Mucosa of rectum (tissue), 2 donors: ENCODE results near the gene STXBP5.

ENCODE experiments used
- H3K27ac ChIP-seq, 2 donors: one replicate each; pipeline ENCODE4 v1.7.0; 2013; ENCODE audit warnings: inconsistent platforms in 2 of 2, low read depth in 2 of 2, low read length in 2 of 2
- H3K27me3 ChIP-seq, 2 donors: one replicate each; pipeline ENCODE4 v1.7.0; 2013; ENCODE audit warnings: low read length in 2 of 2; ENCODE audit not compliant: control insufficient read depth in 2 of 2, insufficient read depth in 2 of 2
- H3K36me3 ChIP-seq, 2 donors: one replicate each; pipeline ENCODE4 v1.7.0; 2013; ENCODE audit warnings: low read length in 2 of 2; ENCODE audit not compliant: control insufficient read depth in 2 of 2, insufficient read depth in 2 of 2
- H3K4me1 ChIP-seq, 2 donors: one replicate each; pipeline ENCODE4 v1.7.0; 2013; ENCODE audit warnings: low read length in 2 of 2, mild to moderate bottlenecking in 1 of 2; ENCODE audit not compliant: control insufficient read depth in 2 of 2, insufficient read depth in 2 of 2
- H3K4me3 ChIP-seq, 2 donors: one replicate each; pipeline ENCODE4 v1.7.0; 2013; ENCODE audit warnings: low read length in 2 of 2
- H3K9ac ChIP-seq, 2 donors: one replicate each; pipeline ENCODE4 v1.7.0; 2013; ENCODE audit warnings: low read length in 2 of 2, low read depth in 1 of 2, mild to moderate bottlenecking in 1 of 2
- H3K9me3 ChIP-seq, 2 donors: one replicate each; pipeline ENCODE4 v1.7.0; 2013; ENCODE audit warnings: low read length in 2 of 2; ENCODE audit not compliant: control insufficient read depth in 2 of 2
- donor health status: healthy.
- donor health status: Normal muscosa, but diverticular disease.

STXBP5 gene

GRCh38 chr6:147177286-147177685 is 26.9 kb upstream of the STXBP5 start:
- Histone ChIP-seq H3K9me3 (no peaks in the 10 kb centered on the region), H3K4me1 (no peaks in the 10 kb centered on the region), H3K27me3 (no peaks in the 10 kb centered on the region), H3K9ac (no peak overlapping the region), H3K27ac (no peak overlapping the region), H3K4me3 (no peak overlapping the region), H3K36me3 (no peaks in the 10 kb centered on the region)

GRCh38 chr6:147178355-147178754 is 25.9 kb upstream of the STXBP5 start:
- no peak overlapping the region for H3K9ac ChIP-seq
- no peaks in the 10 kb centered on the region for H3K4me1 ChIP-seq
- H3K4me3 ChIP-seq: no peak overlapping the region
- H3K9me3 ChIP-seq: no peaks in the 10 kb centered on the region
- no peak overlapping the region for H3K27ac ChIP-seq
- no peaks in the 10 kb centered on the region for H3K27me3 ChIP-seq
- no peaks in the 10 kb centered on the region for H3K36me3 ChIP-seq

GRCh38 chr6:147179809-147180208 is 24.4 kb upstream of the STXBP5 start:
- Histone ChIP-seq H3K27me3 (no peaks in the 10 kb centered on the region), H3K9me3 (no peaks in the 10 kb centered on the region), H3K9ac (no peak overlapping the region), H3K4me3 (no peak overlapping the region), H3K4me1 (no peaks in the 10 kb centered on the region), H3K27ac (no peak overlapping the region), H3K36me3 (no peaks in the 10 kb centered on the region)

GRCh38 chr6:147180926-147181325 is 23.3 kb upstream of the STXBP5 start:
- Histone ChIP-seq H3K4me1 (no peaks in the 10 kb centered on the region), H3K36me3 (no peaks in the 10 kb centered on the region), H3K9ac (no peak overlapping the region)

DNA sequence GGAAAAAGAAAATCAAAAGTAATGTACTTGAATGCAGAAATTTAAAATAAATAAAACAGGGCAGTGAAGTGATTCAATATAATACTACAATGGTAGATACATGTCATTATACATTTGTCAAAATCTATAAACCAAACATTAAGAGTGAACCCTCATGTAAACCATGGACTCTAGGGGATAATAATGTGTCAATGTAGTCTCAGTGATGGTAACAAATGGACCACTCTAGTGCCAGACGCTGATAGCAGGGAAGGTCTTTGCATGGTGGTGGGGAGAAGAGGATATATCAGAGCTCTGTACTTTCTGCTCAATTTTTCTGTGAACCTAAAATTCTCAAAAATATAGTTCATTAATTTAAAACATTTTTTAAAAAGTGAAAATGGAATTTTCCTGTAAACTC is 19.8 kb upstream of the STXBP5 start:
- H3K9me3 ChIP-seq: no peaks in the 10 kb centered on the region
- H3K4me3 ChIP-seq: no peak overlapping the region
- H3K4me1 ChIP-seq: no peaks in the 10 kb centered on the region
- no peaks in the 10 kb centered on the region for H3K36me3 ChIP-seq
- H3K27ac ChIP-seq: no peak overlapping the region
- no peaks in the 10 kb centered on the region for H3K27me3 ChIP-seq
- H3K9ac ChIP-seq: no peak overlapping the region

More at GRCh38 chr6:147180926-147181325, 23.3 kb upstream of the STXBP5 start:
- H3K9me3 ChIP-seq: no peaks in the 10 kb centered on the region
- H3K4me3 ChIP-seq: no peak overlapping the region
- no peak overlapping the region for H3K27ac ChIP-seq
- H3K27me3 ChIP-seq: no peaks in the 10 kb centered on the region

- no peaks in the 10 kb centered on the region for H3K4me1 ChIP-seq
Measured at GRCh38 chr6:147185216-147185615, 19.0 kb upstream of the STXBP5 start.

DNA sequence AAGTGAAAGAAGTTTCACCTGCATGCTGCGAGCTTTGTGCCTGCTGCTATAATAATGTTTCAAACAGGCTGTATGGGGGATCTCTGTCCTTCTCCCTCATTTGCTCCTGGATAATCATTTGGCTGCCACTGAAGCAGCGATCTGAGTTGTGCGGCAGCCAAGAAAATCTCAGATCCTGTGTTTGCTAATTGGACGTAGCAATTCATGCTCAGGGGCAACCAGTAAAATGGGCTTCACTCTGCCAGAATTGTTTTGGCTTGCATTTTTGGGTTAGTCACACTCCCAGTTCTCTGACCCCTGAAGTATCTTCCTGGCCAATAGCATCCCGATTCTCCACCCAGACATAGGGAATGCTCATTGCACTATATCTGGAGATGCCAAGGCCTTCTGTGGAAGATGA is 13.7 kb upstream of the STXBP5 start:
- no peak overlapping the region for H3K4me3 ChIP-seq
- H3K36me3 ChIP-seq: no peaks in the 10 kb centered on the region
- no peaks in the 10 kb centered on the region for H3K4me1 ChIP-seq
- H3K27me3 ChIP-seq: no peaks in the 10 kb centered on the region
- H3K9me3 ChIP-seq: no peaks in the 10 kb centered on the region
- H3K9ac ChIP-seq: no peak overlapping the region
- no peak overlapping the region for H3K27ac ChIP-seq

More at GRCh38 chr6:147185216-147185615, 19.0 kb upstream of the STXBP5 start:
- Histone ChIP-seq H3K27me3 (no peaks in the 10 kb centered on the region), H3K4me3 (no peak overlapping the region), H3K27ac (no peak overlapping the region), H3K36me3 (no peaks in the 10 kb centered on the region), H3K9ac (no peak overlapping the region), H3K9me3 (no peaks in the 10 kb centered on the region)

- Histone ChIP-seq H3K9ac (no peak overlapping the region), H3K27me3 (no peaks in the 10 kb centered on the region), H3K27ac (no peak overlapping the region), H3K9me3 (no peaks in the 10 kb centered on the region), H3K36me3 (no peaks in the 10 kb centered on the region), H3K4me1 (no peaks in the 10 kb centered on the region), H3K4me3 (no peak overlapping the region)
Measured at GRCh38 chr6:147192278-147192911, 11.8 kb upstream of the STXBP5 start.

DNA sequence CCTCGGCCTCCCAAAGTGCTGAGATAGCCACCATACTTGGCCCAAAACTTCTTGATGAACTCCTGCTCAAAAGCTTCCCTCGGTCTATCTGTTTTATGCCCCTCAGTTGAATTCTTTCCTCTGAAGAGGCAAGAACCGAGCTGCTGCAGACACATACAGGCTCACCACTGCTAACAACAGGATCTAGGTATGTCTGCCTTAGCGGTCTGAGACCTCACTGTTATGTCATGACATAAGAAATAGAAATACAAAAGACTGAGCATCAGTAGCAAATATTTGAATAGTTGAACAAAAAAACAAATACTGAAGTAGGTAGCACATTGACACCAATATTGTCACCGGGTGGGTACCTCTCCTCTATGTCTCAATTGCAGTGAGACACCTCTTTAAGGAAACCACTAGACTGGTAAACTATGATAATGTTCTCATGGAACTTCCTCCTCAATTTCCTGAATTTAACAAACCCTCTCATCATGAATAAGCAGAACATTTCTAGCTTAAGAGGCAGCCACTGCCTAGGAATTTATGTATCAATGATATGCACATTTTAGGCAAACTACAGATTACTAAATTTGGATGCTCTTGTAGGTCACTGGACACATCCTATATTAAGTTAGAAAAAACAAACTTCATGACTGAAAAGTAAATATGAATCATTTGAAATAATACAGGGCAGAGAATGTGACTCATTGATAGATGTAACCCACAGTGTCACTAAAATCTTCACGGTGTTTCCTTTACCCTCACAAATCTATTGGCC is 9.4 kb upstream of the STXBP5 start:
- H3K4me3 ChIP-seq: no peak overlapping the region
- H3K9ac ChIP-seq: no peak overlapping the region
- H3K36me3 ChIP-seq: no peaks in the 10 kb centered on the region
- H3K9me3 ChIP-seq: no peaks in the 10 kb centered on the region
- no peaks in the 10 kb centered on the region for H3K27me3 ChIP-seq
- H3K4me1 ChIP-seq: no peaks in the 10 kb centered on the region
- H3K27ac ChIP-seq: no peak overlapping the region

GRCh38 chr6:147195510-147195909 is 8.7 kb upstream of the STXBP5 start:
- no peak overlapping the region for H3K4me3 ChIP-seq
- no peaks in the 10 kb centered on the region for H3K4me1 ChIP-seq
- no peaks in the 10 kb centered on the region for H3K36me3 ChIP-seq
- H3K27me3 ChIP-seq: no peaks in the 10 kb centered on the region
- no peak overlapping the region for H3K9ac ChIP-seq
- no peak overlapping the region for H3K27ac ChIP-seq
- H3K9me3 ChIP-seq: no peaks in the 10 kb centered on the region
